Stimulated activated naive CD4-positive, alpha-beta T cell (primary cell): ENCODE measurements around the gene VSIG10L.
A peak's percentile ranks its signal among the peaks of the same experiment; 100 is the strongest.

Experiments used
- DNase-seq, 6 experiments: peaks; one replicate each; lab custom pipeline; 2025; lab: John Stamatoyannopoulos, UW

The VSIG10L gene

DNA sequence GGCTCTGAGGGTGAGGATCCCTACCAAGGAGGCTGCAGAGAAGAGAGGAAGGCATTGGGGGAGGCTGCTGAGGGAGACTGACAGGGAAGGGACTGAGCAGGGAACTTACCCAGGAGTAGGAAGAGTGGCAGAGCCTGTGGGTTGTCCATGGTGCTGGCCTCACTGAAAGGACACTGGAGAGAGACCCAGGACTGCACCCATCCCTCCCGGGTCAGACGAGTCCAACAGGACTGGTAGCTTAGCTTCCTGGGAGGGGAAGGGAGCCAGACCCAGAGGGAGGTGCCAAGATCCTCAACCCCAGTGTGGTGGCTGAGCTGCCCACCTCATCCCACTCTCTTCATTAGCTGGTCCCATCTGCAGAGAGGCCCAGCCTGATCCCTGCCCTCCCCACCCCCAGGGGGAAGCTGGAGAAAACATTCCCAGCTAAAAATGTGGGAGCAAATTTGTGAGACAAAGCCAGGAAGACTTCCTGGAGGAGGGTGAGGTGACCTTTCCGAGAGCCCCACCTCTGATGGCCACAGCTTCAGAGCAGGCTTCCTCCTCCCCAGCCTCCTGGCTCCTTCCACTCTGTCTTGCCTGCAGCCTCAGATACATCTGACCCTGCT is at the start of gene VSIG10L:
TSS of gene VSIG10L (minus strand) at position 164 of the 605 bp plus-strand sequence. CDS start at position 149, 15 bp downstream.
- no peak for DNase-seq

GRCh38 chr19:51391073-51391611 is 49.2 kb upstream of the VSIG10L start:
- DNase-seq = no peak

- no peak for DNase-seq
Observed at GRCh38 chr19:51389143-51389542, 47.2 kb upstream of the VSIG10L start.

GRCh38 chr19:51387924-51388389 is 46.0 kb upstream of the VSIG10L start, which contains the start of gene LIM2:
TSS of gene LIM2 (minus strand) at chr19:51387974. CDS start at chr19:51387443, 531 bp downstream.
- DNase-seq = no peak

DNA sequence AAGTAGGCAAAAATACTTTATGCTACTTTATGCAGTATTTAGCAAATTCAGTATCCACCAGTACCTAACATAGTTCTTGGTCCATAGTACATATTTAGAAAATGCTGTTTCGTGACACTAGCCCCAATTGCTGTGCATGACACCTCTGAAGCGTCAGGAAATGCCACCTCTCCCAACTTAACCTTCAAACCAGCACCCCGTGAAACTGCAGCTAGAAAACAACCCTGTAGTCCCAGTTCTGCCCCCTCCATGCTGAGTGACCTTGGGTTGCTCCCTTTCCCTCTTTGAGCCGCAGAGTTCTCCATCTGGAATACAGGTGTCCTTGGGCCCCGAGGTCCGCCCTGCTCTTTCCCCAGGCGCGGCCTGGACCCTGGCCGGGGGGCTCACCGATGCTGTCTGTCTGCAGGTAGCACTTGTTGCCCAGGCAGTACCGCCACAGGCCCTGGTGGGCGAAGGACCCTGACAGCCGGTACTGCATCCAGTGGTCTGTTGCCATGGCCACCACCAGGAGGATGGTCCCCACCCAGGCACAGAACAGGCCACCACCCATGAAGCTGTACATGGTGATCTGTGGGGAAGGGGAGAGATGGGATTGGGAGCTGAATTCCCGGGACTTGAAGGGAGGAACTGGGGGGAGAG is 45.1 kb upstream of the VSIG10L start:
- no peak for DNase-seq

DNA sequence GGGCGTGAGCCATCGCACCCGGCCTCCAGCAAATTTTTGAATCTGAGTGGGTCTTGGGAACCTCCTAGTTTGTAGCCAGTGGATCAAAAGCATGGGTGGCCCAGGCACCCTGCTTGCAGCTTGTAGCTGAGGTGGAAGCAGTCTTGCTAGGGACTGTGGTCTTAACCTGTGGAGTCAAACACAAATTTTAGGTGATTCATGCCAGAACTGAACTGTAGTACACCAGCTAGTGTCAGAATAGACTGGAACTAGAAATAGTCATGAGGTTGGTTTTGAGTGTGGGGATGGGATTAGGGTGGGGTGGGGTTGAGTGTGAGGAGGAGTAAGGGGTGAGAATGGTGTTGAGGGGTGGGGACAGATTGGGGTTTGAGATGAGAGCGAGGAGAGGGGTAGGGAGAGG is 40.1 kb upstream of the VSIG10L start:
- DNase-seq = no peak

GRCh38 chr19:51380379-51380778 is 38.4 kb upstream of the VSIG10L start:
- DNase-seq = no peak

DNA sequence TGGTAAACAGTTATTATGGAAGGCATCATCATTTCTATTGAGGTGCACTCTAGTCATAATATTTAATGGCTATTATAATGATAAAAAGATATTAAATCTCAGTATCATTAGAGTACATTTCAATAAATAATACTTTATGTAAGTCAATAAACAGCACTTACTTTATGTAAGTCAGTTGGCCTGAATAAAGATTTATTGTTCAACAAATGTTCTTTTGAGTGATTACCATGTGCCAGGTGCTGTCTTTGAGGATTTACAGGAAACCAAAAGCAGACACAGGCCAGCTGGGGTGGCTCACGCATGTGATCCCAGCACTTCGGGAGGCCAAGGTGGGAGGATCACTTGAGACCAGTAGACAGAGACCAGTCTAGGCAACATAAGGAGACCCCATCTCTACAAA is 35.5 kb upstream of the VSIG10L start:
- no peak for DNase-seq

DNA sequence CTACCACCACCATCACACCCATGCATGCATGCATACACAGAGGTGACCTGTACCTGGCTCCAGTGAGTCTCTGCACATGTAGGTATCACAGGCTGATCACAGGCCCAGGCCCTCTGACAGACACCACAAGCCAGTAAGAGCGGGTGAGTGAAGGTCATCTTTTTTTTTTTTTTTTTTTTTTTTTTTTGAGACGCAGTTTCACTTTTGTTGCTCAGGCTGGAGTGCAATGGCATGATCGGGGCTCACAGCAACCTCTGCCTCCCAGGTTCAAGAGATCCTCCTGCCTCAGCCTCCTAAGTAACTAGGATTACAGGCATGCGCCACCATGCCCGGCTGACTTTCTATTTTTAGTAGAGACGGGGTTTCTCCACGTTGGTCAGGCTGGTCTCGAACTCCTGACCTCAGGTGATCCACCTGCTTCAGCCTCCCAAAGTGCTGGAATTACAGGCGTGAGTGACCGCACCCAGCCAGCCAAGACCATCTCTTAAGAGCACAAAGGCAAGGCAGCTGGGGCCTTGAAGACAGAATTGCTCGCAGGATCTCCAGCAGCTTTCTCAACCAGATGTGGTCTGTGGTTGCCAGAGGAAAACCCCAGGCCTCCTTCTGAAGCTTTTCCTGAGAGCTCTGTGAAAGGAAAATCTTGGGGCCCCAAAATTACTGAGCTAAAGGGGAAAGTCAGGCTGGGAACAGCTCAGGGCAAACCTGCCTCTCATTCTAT is 33.7 kb upstream of the VSIG10L start:
- no peak for DNase-seq

DNA sequence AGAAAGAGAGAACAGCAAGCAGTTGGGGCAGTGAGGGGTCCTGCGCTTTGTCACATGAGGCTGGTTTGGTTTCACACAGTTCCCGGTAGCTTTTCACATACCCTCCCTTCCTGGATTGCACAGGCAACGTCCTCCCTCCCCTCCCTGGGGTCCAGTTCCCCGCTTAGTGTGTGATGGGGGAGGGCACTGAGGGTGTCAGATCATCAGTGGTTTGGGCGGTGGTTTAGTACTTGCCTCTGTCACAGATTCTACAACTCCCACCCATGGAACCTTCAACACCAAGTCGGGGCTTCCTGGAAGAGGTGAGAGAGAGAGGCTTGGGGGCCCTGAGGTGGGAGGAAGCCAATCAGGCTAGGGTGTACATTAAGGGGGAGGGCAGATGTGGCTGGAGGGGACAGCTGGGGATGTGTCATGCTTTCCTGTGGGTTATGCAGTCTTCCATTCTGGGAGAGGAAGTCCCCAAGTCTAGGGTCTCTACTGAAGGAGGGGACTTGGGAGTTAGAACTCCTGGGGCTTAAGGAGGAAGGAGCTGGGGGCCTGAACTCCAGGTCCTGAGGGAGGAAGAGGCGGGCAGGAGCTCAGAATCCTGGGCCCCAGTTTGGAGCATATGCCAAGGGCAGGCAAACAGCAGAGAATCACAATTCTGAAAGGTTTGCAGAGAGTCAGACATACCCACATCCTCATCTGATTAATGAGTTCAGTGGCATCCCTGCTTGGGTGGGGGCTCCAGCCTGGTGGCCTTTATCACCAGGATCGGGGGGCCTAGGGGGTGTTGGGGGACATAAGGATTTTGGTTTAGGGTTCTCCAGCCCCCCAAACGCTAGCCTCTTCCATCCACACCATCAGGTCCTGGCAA is 30.9 kb upstream of the VSIG10L start, which contains the start of gene NKG7:
TSS of gene NKG7 (minus strand) at position 6 of the 856 bp plus-strand sequence. CDS start 119 bp downstream, outside the sequence.
- DNase-seq = no peak

- DNase-seq = no peak
Observed at GRCh38 chr19:51372021-51372648, 30.2 kb upstream of the VSIG10L start.

DNA sequence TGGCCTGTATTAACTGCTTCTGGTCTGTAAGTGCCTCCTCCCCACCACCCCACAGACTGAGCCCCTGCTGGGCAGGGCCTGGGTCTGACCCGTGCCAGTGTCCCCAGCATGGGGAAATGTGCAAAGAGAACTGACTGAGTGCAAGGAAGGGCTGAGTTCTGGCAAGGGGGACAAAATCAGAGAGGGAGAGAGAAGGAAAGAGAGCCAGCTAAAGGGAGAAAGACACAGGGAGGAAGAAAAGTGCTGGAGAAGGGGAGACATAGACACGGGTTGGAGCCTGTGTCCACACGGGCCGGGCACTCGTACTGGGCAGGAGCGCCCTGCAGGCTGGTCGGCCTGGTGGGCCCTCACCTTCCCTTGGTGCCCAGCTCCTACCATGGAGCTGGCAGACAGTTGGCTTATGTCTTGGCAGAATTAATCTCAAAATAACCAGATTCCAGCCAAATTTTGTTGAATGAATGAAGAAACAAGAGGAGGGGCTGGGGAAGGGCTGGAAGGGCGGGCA is 29.3 kb upstream of the VSIG10L start:
- DNase-seq = no peak

- no peak for DNase-seq
Observed at GRCh38 chr19:51370230-51370629, 28.3 kb upstream of the VSIG10L start.

GRCh38 chr19:51368366-51369282 is 26.7 kb upstream of the VSIG10L start, which contains the start of gene CLDND2:
TSS of gene CLDND2 (minus strand) at chr19:51369003. CDS start at chr19:51368577, 426 bp downstream.
- DNase-seq = peak in 2 of 6 experiments; percentile 18 to 28

DNA sequence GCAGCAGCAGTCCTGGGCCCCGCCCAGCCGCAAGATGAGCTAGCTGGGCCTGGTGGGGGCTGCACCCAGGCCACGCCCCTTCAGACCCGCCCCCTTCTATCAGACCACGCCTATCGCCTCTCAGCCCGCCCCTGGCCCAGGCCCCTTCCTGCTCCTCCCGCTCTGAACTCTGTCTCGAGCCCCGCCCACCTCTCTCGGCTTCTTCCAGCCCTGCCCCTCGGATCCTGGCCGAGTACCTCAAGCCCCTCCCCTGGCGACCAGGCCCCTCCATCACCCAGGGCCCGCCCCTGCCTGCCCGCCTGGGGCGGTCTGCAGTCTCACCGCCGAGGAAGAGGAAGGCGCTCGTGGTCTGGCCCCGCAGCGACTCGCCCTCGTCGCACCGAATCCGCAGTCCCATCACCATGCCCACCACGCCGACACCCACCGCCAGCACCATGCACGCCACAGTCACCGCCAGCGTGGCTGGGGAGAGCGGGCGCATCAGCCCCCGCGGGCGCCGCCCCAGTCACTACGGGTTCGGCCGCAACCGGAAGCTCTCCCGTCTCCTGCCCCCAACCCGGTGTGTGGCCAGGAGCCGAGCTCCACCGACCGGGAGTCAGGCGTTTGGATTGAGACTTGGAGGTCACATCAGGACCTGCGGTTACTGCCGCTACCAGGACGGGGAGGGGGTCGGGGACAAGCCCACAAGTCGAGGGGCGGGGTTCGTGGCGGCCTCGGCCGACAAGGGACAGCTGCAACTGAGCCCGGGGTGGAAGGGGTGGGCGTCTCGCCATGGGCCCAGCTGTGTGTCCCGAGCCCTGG is 25.8 kb upstream of the VSIG10L start:
- DNase-seq = peak; percentile 81 to 93 (median 89)

- DNase-seq = no peak
Observed at GRCh38 chr19:51367255-51367564, 25.3 kb upstream of the VSIG10L start.

- DNase-seq = peak; percentile 77 to 93 (median 86)
Observed at GRCh38 chr19:51366389-51367254, 24.7 kb upstream of the VSIG10L start.

GRCh38 chr19:51365965-51366388 is 24.0 kb upstream of the VSIG10L start, which contains the start of gene ETFB:
TSS of gene ETFB (minus strand) at chr19:51366388. CDS start at chr19:51366326, 62 bp downstream.
- no peak for DNase-seq
